ENCODE data around the gene SIDT2.

DNA sequence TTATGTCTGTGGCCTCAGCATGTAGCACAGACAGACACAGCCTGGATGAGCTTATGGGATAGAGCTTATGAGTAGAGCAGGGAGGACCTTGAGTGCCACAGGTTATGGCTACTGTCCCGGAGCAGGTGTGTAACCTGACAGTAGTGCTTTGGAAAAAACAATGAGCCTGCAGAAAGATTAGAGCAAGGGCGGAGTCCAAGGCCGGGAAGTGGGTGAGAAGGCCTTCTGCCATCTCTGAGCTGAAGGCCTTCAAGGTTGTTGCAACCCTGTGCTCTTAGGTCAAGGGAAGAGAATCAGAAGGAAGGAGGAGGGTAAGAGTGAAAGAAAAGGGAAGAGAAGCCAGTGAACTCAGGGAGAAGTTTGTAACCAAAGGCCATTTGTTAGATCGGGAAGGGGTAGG is 16.7 kb downstream of the SIDT2 start:
- TF ChIP-seq, protein P1, sequence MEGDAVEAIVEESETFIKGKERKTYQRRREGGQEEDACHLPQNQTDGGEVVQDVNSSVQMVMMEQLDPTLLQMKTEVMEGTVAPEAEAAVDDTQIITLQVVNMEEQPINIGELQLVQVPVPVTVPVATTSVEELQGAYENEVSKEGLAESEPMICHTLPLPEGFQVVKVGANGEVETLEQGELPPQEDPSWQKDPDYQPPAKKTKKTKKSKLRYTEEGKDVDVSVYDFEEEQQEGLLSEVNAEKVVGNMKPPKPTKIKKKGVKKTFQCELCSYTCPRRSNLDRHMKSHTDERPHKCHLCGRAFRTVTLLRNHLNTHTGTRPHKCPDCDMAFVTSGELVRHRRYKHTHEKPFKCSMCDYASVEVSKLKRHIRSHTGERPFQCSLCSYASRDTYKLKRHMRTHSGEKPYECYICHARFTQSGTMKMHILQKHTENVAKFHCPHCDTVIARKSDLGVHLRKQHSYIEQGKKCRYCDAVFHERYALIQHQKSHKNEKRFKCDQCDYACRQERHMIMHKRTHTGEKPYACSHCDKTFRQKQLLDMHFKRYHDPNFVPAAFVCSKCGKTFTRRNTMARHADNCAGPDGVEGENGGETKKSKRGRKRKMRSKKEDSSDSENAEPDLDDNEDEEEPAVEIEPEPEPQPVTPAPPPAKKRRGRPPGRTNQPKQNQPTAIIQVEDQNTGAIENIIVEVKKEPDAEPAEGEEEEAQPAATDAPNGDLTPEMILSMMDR (conservative IDR thresholded peaks at IDR 0.05), result no peak
- TF ChIP-seq ZFX (IDR thresholded peaks at IDR 0.05), result no peak
